Hepatic stellate cell (primary cell): Measurements from ENCODE around the gene DNAJC17.

Source experiments
- DNase-seq: peaks from one replicate; pipeline ENCODE4 v3.0.0; 2011; ENCODE audit warnings: low spot score

Gene DNAJC17

DNA sequence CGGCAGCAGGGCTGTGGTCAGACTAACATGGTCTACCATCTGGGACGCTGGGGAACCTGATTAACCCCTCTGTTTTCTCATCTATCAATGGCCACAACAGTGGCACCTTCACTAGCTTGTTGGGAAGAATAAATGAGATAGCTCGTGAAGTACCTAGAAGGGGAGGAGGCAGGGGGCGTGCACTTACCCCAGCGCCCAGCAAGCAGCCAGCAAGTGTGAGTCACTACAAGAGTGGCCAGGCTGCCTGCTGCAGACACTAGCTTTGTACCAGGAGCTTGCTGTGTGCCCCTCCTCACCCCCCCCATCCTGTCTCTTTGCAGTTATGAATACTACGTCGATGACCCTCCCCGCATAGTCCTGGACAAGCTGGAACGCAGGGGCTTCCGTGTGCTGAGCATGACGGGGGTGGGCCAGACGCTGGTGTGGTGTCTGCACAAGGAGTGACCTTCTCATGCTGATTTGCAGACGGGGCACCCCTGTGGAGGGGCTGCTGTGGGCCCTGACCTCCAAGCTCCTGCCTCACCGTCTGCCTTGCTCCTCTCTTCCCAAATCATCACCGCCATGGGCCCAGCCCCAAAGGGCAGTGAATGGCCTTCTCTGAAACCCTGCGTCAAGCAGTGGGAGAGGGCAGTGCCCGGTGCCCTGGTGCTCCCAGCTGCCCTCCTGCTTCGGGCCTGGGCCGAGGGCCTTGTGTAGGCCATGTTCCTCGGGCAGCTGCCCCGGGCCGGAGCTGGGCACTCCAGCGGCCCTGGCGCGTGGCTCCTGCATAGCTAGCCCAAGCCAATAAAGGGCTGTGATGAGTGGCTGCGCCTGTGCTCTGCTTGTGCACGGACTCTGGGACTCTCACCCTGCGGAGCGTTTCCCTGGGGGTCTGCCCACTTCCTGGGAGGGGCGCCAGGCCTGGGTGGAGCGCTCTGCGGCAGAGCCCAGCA is 40.1 kb downstream of the DNAJC17 start:
- no peak for DNase-seq

DNA sequence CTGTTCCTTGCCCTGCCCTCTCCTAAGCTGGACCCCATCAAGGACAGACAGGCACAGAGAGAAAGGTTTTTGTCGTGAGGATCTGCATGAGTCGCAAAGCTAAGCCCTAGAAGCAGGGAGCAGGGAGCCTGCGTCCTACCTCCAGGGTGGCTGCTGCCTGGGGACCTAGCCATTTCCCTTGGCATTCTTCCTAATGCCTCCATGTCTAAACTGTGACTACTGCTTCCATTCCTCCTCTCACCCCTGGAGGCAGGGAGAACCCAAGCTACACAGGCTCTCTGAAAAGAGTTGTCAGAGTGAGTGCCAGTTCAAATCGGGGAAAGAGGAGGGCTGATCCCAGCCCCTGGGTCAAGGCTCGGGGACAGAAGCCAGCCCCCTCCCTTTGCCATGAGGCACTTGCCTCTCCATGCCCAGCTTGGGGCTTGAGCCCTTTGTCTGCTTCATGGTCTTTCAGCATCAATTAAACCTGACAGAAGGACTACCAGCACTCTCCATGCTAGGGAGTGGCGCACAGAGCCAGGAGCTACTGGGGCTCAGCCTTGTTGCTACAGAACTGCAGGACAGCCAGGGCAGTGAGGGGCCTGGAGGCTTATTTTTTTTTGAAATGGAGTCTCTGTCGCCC is 41.0 kb downstream of the DNAJC17 start:
- no peak for DNase-seq

DNA sequence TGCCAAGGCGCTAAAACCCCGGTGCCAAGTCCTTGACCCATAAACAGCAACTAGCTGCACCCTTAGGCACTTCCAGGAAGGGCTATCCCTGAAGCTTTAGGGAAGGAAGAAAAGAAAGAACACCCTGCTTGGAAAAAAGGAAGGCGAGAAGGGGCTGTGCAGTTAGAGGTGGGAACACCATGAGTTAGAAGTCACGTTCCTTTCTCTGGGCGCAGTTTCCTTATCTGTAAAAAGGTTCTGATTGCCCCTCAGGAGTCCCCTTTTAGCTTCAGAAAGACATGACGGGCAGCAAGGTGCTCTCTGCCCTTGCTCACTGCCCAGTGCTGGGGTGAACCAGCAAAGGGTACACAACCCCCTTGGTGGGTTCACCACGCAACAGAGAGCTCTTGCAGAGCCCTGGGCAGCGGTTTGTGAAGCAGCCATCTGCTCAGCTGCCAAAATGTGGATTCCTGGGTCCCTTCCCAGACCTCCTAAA is 42.6 kb downstream of the DNAJC17 start:
- no peak for DNase-seq

DNA sequence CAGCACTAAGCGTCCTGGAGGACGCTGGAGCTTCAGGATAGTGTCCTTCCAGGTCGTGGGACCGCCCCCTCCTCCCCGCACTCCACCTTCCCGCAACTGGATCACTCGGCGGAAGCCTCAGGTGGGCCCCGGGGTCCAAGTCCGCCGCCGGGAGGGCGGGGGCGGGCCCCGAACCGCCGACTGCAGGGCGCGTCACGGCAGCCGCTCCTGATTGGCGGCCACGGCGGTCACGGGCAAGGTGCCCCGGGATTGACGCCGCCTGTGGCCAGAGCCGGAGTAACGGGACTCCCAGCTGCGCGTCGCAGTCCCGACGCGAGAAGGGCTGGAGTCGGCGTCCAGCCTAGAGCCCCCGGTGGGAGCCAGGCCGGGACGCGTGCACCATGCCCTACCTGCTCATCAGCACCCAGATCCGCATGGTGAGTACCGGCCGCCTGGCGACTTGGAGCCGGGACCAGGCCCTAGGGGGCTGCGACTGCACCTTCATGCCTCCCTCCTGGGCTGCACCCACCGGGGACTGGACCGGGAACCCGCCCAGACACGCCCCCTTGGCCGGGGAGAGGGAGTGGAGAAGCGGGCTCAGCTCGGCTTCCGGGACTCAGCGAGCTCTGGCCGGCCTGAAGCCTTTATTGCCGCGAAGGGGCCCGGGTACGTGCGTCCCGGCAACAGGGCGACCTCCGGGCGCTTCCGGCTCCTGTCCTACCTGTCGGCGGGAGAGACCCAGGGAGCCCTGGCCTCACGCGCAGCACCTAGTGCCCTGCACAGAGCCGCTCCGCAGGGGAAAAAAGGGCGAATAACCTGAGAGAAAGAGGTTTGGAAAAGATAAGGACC is 43.3 kb downstream of the DNAJC17 start, which contains the start of gene GCHFR:
Gene GCHFR, plus strand, starts transcription at position 268 of the 828 bp plus-strand sequence. Its CDS starts 113 bp downstream, at position 381.
- peak; percentile 86 for DNase-seq

DNA sequence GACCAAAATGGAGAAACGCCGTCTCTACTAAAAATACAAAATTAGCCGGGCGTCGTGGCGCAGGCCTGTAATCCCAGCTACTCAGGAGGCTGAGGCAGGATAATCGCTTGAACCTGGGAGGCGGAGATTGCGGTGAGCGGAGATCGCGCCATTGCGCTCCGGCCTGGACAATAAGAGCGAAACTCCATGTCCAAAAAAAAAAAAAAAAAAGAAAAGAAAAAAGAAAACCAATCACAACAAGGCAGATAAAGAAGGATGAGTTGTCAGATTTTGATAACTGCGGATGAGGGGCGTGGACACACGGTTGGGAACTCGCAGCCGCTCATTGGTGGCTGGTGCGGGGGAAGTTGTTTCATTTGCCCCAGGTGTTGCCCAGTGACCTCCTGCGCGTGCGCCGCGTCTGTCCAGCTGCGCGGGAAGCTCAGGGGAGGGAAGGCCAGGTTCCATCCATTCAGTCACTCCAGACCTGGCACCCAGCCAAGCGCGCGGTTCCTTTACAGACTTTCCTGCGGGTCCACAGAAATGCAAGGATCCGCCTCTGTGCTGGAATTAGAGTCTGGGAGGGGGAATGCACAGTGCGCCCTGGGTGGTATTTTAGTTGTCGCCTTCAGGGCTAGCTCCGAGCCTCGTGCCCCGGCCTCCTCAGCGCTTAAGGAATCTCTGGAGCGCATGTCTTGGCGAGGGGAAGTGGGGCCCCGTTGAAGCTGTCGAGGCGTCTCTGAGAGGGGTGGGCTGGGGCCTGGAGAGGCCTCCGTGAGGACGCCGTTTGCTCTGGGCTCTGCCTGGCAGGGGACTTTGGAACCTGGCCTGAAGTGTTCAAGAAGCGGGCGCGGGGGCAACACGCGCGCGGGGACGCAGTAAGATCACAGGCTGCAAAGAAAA is 44.1 kb downstream of the DNAJC17 start:
- peak; percentile 50 for DNase-seq

GRCh38 chr15:40759961-40760360 is 47.3 kb downstream of the DNAJC17 start:
- no peak for DNase-seq

DNA sequence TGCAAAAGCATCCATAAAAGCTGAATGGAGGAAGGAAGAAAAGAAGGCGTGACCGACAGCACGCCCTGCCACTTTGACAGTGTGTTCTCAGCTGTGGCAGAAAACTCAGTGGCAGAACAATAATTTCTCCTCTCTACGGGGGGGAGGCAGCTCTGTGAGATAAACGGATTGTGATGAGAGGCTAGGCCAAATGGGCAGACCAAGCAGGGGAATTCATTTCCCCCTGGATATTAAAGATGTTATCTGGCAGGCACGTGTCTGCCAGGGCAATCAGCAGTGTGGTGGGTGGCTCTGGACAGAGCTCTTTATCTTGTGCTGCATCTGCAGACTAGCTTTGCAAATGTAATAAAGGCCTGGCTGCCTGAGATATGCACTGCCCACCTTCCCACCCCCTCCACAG is 50.3 kb downstream of the DNAJC17 start:
- DNase-seq, result no peak

- no peak for DNase-seq
Measured at GRCh38 chr15:40755812-40756208, 51.5 kb downstream of the DNAJC17 start.

GRCh38 chr15:40754883-40755811 is 52.1 kb downstream of the DNAJC17 start, which contains the start of gene RMDN3:
TSS of gene RMDN3 (minus strand) at chr15:40755254. CDS start at chr15:40754783, 471 bp downstream.
- peak; percentile 90 for DNase-seq

- DNase-seq, result no peak
Measured at GRCh38 chr15:40754574-40754882, 52.7 kb downstream of the DNAJC17 start.

DNA sequence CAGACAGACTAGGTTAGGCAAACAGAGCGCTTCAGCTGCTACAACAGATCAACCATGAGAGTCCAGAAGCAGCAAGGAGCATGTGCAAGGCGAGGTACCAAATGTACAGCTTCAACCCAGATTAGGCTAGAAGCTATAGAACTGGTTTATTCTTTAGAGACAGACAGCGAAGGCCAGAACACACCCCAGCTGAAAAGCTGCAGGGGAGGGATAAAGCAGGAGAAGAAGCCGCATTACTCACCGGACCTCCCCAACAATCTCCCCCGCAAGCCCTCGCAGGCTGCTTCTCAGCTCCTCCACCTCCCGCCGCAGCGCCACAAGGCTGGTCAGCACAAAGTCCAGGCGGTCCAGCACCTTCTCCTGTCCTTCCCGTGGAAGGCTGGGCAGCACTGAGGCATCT is 55.5 kb downstream of the DNAJC17 start:
- DNase-seq, result no peak

DNA sequence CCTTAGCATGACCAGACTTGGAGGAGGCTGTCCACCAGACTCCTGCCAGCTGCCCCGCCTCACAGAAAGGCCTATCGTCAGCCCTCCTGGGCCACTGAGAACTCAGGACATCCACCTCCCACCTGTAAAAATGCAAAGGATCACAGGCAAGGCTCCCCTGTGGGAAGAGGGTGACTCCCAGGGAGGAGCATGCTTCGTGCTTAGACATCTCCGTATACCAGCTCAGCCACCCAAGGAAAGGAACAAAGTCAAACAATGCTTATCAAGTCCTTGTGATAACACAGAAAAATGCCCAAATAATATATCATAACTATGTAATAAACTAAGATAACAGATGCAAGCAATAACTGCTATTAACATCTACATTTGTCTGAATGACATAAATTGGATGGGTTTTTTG is 56.4 kb downstream of the DNAJC17 start:
- no peak for DNase-seq

DNA sequence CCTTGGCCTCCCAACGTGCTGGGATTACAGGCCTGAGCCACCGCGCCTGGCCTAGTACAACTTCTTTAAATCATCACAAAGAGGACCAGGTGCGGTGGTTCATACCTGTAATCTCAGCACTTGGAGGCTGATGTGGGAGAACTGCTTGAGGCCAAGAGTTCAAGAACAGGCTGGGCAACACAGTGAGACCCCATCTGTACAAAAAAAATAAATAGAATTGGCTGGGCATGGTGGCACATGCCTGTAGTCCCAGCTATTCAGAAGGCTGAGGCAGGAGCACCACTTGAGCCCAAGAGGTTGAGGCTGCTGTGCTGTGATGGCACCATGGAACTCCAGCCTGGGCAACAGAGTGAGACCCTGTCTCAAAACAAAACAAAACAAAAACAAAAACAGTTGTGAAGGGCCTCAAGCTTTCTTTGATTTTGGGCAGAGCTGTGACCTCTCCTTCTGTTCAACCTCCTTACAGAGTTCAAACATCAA is 58.1 kb downstream of the DNAJC17 start:
- no peak for DNase-seq

GRCh38 chr15:40747685-40748631 is 59.3 kb downstream of the DNAJC17 start:
- DNase-seq, result no peak

DNA sequence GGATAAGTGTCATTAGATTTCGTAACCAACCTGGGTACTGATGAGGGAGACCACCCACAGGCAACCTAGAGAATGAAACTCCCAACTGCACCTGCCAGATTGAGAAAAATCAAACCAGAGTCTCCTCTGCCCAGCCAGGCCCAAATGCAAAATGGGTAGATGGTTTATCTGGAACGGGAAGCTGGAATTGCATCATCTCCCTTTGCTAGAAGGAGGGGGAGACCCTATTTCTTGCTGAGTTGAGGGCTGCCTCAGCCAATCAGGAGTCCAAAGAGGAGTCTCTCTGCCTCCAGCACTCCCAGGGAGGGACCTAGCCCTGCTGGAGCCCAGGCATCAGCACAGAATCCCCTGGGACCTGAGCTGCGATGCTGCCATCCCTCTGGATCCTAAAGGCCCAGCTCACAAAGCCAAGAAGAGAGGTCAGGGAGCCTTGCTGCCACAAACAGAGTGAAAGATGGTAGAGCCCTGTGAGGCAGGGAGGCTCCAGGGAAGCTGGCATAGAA is 60.3 kb downstream of the DNAJC17 start:
- no peak for DNase-seq

- no peak for DNase-seq
Measured at GRCh38 chr15:40744815-40745152, 62.5 kb downstream of the DNAJC17 start.

DNA sequence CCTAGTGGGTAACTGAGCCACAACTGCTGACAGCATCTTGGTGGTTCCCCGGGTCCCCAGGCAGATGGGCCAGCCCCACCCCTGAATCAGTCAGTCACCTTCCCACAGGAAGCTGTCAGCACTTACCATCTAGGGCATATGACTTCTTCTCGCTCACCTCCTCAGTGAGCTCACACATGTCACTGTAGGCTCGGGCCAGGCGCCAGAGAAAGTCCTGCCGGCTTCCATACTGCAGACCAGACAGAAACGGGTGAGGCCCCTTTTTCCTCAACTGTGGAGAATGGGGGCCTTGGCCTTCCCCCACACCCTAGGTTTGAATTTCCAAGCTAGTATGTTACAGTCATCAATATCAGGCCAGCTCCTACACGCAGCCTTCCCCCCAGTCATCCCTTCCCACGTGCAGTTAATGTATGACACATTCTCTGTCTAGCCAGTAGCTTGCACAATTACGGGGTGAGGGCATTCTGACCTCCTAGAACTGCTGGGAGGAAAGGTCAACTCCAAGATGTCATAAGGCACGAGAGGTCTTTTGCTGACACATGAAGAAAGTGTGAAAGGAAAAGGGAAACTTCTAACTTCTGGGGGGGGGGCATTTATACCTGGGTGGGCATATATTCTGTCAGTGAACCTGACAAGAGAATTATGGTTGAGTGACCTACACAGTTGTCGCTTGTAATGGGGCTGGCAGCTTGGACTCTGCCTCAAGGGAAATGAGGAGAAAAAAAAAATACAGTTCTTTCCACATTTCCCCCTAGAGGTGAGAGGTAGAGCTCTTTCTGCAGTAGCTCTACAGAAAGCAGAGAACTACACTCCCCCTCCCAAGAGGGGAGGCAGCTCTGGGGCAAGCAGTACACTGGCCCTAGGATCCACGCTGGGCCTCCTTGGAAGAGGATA is 63.1 kb downstream of the DNAJC17 start:
- DNase-seq, result peak; percentile 23

DNA sequence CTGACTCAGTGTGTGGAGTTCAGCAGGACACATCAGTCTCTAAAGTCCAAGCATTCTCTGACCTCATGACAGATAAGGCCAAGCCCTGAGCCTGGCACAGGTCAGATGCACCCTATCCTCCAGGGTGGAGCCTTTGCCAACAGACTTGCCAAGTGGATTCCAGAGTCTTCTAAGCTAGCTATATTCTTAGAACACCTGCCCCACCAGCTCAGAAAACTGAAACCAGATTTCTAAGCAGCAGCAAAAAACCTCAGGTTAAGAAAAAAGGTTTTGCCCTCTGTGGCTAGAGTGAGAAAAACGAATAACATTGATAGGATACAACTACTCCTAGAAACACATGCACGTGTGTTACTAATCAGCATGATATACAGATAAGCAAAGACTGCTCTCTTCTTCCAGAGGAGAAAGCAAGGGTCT is 63.8 kb downstream of the DNAJC17 start:
- no peak for DNase-seq
